ES-I3 (cell line): ENCODE data around the gene GALP.
A peak's percentile ranks its signal among the peaks of the same experiment; 100 is the strongest.
"Not testable (repeated sequence)": the region's sequence is repeated elsewhere in the genome, so short reads cannot be mapped to it uniquely, and the experiment has no call there.

ENCODE experiments used
- H3K36me3 ChIP-seq: 2 replicates; pipeline ENCODE4 v1.6.1; 2013; ENCODE audit warnings: mild to moderate bottlenecking, low read length, control low read depth, moderate library complexity; ENCODE audit not compliant: insufficient read depth
- H3K4me1 ChIP-seq: 2 replicates; pipeline ENCODE4 v1.6.1; 2013; ENCODE audit warnings: mild to moderate bottlenecking, control low read depth, low read length; ENCODE audit not compliant: insufficient read depth
- H3K9ac ChIP-seq: 2 replicates; pipeline ENCODE4 v1.6.1; 2013; ENCODE audit warnings: low read depth, mild to moderate bottlenecking, low read length, moderate library complexity
- H3K9me3 ChIP-seq: 2 replicates; pipeline ENCODE4 v1.6.1; 2013; ENCODE audit warnings: mild to moderate bottlenecking, low read length, moderate library complexity; ENCODE audit not compliant: control insufficient read depth, insufficient read depth

GALP gene

DNA sequence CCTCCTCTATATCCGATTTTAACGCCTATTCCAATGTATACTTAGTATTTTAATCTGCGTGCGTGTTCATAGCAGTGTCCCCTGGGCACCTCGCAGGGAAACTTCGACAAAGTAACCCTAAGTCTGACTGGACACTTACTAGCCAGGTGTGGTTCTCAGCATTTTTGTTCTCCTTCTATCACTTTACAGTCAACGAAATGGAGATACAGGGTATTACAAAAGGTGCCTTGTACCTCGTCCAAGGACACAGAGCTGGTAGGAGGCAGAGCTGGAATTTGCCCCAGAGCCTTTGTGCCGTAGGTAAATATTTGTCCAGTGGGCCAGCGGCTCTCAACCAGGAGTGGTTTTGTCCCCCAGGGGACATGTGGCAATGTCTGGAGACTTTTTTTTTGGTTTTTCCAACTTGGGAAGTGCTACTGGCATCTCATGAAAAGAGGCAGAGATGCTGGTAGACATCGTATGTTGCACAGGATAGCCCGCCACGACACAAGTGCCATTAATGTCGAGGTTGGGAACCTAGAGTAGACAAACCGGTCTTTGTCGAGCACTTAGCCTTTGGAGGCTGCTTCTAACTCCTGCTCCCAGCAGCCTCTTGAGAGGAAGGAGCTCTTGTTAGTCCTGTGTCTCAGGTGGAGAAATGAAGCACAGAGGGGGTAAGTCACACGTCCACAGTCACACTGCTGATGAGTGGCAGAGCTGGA, 33.6 kb upstream of the GALP start:
- Histone ChIP-seq H3K36me3 (no peaks in the 10 kb centered on the region), H3K9me3 (no peaks in the 10 kb centered on the region), H3K9ac (peak overlapping the region; percentile 61; the same call in 1 of the 2 replicates), H3K4me1 (no peaks in the 10 kb centered on the region; the same call in 1 of the 2 replicates)

DNA sequence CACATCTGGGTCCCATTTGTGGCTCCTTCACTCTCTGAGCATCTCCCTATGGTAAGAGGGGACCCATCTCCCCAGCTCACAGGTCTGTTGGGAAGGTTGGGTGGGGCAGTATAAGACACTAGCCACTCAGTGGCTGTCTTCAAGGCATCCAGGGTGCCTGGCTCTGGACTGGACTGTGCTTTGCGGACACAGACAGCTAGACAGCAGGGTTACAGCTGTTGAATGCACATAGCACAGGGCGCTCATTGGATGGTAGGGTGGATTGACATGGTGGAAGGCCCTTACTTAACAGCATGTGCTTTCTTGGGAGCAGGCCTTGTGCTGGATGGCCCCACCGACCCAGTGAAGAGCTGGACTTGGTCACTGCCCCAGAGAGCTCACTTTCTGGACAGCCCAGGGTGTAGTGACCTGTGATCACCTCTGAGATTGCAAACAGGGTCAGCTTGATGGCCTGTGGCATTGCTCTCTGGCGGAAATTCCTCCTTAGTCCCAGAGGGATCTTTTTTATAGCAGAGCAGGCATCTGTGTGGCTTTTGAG, 32.8 kb upstream of the GALP start:
- Histone ChIP-seq H3K4me1 (no peaks in the 10 kb centered on the region), H3K9ac (no peak overlapping the region), H3K9me3 (no peaks in the 10 kb centered on the region), H3K36me3 (no peaks in the 10 kb centered on the region)

DNA sequence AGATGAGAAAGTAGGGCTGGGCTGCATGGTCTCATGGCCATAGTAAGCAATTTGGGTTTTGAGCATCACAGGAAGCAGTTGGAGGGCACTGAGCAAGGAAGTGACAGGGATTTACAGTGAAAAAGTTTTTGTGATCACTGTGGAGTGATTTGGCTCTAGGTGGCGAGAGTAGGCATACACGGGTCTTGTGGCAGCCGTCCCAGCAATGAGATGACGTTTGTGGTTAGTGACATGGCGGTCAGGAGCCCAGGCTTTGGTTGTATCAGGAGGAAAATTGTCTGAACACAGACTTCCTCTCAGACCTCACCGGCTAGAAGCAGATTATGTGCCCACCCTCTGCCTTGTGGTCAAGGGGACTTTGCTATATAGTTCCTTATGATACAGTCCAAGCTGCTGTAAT, 31.4 kb upstream of the GALP start:
- Histone ChIP-seq H3K9me3 (no peaks in the 10 kb centered on the region), H3K9ac (no peak overlapping the region), H3K36me3 (no peaks in the 10 kb centered on the region; the same call in 1 of the 2 replicates), H3K4me1 (no peaks in the 10 kb centered on the region)

DNA sequence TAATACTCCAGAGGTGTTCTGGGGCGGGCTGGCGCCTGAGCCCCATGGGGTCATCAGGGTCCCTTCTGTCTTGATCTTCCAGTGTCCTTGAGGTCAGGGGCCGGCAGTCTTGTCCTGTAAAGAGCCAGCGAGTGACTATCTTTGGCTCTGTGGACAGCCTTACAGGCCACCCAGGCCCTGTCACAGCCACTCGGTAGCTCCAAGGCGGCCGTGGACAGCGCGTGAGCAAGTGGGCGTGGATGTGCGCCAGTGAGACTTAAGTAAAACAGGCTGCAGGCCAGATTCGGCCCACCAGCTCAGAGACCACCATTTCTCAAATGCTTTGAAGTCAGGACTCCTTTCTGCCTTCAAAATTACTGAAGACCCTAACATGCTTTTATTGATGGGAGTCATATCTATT, 31.0 kb upstream of the GALP start:
- no peak overlapping the region for H3K9ac ChIP-seq
- no peaks in the 10 kb centered on the region; the same call in 1 of the 2 replicates for H3K36me3 ChIP-seq
- no peaks in the 10 kb centered on the region for H3K9me3 ChIP-seq
- no peaks in the 10 kb centered on the region for H3K4me1 ChIP-seq

DNA sequence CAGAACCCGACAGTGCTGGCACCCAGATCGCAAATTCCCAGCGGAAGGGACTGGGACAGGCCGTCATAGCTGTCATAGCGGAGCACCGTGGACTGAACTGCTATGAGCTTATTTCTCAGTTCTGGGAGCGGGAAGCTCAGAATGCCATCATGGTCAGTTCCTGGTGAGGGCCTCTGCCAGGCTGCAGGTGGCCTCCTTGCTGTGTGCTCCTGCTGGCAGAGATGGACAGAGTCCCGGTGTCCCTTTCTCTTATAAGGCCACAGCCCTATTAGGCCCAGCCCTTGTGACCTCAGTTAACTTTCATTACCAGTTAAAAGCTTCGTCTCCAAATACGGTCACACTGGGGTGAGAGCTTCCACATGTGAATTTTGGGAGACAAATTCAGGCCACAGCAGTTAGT, 30.1 kb upstream of the GALP start:
- H3K9me3 ChIP-seq = no peaks in the 10 kb centered on the region
- H3K36me3 ChIP-seq = no peaks in the 10 kb centered on the region; the same call in 1 of the 2 replicates
- H3K4me1 ChIP-seq = no peaks in the 10 kb centered on the region
- no peak overlapping the region for H3K9ac ChIP-seq

DNA sequence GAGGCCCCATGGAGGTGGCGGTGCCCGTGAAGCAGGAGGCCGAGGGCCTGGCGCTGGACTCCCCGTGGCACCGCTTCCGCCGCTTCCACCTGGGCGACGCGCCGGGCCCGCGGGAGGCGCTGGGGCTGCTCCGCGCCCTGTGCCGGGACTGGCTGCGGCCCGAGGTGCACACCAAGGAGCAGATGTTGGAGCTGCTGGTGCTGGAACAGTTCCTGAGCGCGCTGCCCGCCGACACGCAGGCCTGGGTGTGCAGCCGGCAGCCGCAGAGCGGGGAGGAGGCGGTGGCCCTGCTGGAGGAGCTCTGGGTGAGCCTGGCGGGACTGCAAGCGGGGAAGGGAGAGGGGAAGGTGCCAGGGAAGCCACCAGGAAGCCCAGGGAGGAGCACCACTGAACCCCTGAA, 28.9 kb upstream of the GALP start:
- H3K9me3 ChIP-seq = no peaks in the 10 kb centered on the region
- no peaks in the 10 kb centered on the region; the same call in 1 of the 2 replicates for H3K36me3 ChIP-seq
- no peak overlapping the region for H3K9ac ChIP-seq
- no peaks in the 10 kb centered on the region for H3K4me1 ChIP-seq

DNA sequence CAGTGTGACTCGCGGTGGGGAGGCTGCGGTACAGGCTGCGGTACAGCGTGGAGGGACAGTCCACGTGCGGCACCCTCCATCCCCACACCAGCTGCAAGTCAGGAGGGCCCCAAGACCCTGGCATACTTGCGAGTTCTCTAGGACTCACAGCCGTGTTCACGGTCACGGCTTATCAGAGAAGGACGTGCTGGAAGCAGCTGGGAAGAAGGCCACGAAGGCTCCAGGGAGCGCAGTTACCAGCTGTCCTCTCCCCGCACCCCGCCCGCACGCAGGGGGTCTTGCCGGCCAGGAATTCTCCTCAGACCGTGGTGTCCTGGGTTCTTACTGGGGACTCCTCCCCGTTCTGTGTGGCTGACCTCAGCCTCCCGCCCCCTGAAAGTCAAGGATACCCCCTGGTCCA, 28.5 kb upstream of the GALP start:
- Histone ChIP-seq H3K9ac (no peak overlapping the region), H3K36me3 (no peaks in the 10 kb centered on the region; the same call in 1 of the 2 replicates), H3K4me1 (no peaks in the 10 kb centered on the region), H3K9me3 (no peaks in the 10 kb centered on the region)

DNA sequence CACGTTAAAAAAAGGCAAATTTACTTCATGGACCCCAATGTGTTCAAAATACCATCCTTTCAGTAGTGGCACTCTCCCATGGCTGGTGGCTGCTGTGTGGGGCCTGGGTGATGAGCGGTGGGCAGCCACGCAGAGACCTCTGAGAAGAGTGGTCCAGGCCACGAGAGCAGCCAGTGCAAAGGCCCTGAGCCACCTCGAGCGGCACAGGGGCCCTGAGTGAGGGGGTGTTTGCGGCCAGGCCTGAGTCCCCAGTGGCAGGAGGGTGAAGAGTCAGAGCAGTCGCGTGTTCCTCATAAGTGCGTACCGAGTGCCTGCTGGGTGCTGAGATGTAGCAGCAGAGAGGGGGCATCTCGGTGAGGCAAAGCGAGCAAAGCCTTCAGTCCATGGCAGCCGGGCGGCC, 27.7 kb upstream of the GALP start:
- peaks cover 7% of the 10 kb centered on the region; the same call in 1 of the 2 replicates for H3K4me1 ChIP-seq
- no peaks in the 10 kb centered on the region for H3K9me3 ChIP-seq
- H3K36me3 ChIP-seq = no peaks in the 10 kb centered on the region; the same call in 1 of the 2 replicates

DNA sequence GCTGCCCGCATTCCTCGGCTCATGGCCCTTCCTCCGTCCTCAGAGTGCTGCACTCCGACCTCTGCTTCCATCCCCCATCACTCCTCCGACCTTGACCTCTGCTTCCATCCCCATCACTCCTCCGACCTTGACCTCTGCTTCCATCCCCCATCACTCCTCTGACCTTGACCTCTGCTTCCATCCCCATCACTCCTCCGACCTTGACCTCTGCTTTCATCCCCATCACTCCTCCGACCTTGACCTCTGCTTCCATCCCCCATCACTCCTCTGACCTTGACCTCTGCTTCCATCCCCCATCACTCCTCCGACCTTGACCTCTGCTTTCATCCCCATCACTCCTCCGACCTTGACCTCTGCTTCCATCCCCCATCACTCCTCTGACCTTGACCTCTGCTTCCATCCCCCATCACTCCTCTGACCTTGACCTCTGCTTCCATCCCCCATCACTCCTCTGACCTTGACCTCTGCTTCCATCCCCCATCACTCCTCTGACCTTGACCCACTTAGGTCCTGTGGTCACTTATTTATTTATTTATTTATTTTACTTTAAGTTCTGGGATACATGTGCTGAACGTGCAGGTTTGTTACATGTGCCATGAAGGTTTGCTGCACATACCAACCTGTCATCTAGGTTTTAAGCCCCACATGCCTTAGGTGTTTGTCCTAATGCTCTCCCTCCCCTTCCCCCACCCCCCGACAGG, 26.7 kb upstream of the GALP start:
- H3K9me3 ChIP-seq, H3K36me3 ChIP-seq, H3K9ac ChIP-seq: not testable (repeated sequence)
- peaks cover 13% of the 10 kb centered on the region; the same call in 1 of the 2 replicates for H3K4me1 ChIP-seq

More for the DNA sequence above, 27.7 kb upstream of the GALP start:
- no peak overlapping the region for H3K9ac ChIP-seq

DNA sequence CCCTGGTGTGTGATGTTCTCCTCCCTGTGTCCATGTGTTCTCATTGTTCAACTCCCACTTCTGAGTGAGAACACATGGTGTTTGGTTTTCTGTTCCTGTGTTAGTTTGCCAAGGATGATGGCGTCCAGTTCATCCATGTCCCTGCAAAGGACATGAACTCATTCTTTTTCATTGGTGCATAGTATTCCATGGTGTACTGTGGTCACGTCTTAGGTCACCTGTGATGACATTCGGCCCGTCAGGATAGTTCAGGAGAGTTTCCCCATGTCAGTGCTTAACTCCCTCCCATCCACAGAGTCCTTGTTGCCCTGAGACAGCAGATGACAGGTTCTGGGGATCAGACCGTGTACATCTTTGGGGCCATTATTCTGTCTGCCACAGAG, 26.2 kb upstream of the GALP start:
- no peaks in the 10 kb centered on the region for H3K9me3 ChIP-seq
- no peaks in the 10 kb centered on the region; the same call in 1 of the 2 replicates for H3K36me3 ChIP-seq
- peaks cover 13% of the 10 kb centered on the region; the same call in 1 of the 2 replicates for H3K4me1 ChIP-seq
- H3K9ac ChIP-seq = no peak overlapping the region

DNA sequence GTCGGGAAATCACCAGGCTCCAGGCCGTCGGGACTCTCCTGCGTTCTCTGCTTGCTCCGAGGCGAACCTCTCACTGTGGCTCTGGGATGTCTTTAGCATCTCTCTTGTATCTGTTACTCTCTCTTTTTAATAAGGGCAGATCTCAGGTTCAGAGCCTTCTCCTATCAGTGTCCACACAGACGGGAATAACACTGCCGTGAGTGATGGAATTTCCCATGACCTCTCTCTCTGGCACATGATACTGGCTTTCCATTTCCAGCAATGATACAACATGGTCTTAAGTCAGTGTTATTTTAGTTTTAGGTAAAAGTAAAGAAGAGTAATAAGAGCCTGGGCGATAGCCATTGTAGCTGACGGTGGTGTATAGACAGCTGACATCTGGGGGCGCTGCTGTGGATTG, 25.4 kb upstream of the GALP start:
- no peaks in the 10 kb centered on the region; the same call in 1 of the 2 replicates for H3K36me3 ChIP-seq
- H3K4me1 ChIP-seq = peaks cover 13% of the 10 kb centered on the region; the same call in 1 of the 2 replicates
- no peaks in the 10 kb centered on the region for H3K9me3 ChIP-seq
- H3K9ac ChIP-seq = no peak overlapping the region

DNA sequence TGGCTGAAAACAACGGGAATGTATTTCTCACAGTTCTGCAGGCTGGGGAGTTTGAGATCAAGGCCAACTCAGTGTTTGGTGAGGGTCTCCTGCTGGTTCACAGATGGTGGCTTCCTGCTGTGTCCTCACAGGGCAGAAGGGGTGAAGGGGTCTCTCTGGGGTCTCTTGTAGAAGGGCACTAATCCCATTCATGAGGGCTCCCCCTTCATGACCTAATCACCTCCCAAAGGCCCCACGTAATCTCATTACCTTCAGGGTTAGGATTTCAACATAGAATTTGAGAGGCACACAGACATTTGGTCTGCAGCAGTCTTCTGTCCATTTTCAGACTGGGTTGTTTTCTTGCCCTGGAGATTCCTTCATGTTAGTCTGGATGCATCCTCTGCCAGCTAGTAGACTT, 23.2 kb upstream of the GALP start:
- Histone ChIP-seq H3K9me3 (no peaks in the 10 kb centered on the region), H3K9ac (no peak overlapping the region), H3K36me3 (no peaks in the 10 kb centered on the region; the same call in 1 of the 2 replicates), H3K4me1 (peaks cover 13% of the 10 kb centered on the region; the same call in 1 of the 2 replicates)

DNA sequence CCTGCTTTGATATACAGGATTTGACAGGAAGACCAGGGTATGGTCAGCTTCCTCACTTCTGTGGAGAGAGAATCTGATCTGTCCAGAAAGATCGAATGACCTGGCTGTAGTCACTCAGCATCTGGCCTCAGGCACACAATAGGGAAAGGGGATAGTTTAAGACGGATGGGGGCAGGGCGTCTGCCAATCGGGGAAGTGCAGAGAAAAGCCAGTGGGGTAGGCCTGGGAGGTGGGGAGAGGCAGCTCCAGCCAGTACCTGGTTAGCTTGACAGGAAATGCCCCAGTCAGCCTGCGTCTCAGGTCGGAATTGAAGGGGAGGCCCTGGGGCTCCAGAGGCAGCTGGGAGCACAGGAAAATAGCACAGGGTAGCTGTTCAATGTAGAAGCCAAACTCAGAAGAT, 22.3 kb upstream of the GALP start:
- Histone ChIP-seq H3K36me3 (no peaks in the 10 kb centered on the region; the same call in 1 of the 2 replicates), H3K9ac (no peak overlapping the region), H3K4me1 (peaks cover 13% of the 10 kb centered on the region; the same call in 1 of the 2 replicates), H3K9me3 (no peaks in the 10 kb centered on the region)

DNA sequence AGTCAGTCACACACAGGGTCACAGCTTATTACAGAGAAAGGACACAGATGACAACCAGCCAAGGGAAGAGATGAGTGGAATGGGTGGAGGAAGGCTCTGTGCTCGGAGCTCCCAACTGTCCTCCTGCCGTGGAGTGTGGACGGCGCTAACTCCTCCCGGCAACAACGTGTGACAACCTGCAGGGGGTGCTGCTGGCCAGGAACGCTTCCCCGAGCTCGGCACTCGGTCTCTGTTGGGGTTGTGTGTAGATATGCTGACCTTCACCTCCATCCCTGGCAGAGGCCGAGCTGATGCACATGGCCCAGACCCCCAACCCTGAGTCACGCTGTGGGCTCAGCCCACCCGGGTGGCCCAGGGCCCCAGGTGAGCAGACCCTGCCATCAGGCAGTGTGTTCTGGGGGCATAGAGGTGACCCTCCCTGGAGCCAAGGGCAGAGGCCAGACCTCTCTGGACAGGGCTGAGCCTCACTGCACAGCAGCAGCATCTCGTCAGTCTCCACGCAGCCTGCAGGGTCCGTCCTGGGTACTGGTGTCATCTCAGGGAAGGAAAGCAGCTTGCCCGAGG, 20.6 kb upstream of the GALP start:
- H3K9me3 ChIP-seq = no peaks in the 10 kb centered on the region
- H3K36me3 ChIP-seq = no peaks in the 10 kb centered on the region
- H3K9ac ChIP-seq = no peak overlapping the region

More for the DNA sequence above, 20.6 kb upstream of the GALP start:
- H3K4me1 ChIP-seq = peaks cover 13% of the 10 kb centered on the region; the same call in 1 of the 2 replicates
